ENCODE data around the gene ERC1.

DNA sequence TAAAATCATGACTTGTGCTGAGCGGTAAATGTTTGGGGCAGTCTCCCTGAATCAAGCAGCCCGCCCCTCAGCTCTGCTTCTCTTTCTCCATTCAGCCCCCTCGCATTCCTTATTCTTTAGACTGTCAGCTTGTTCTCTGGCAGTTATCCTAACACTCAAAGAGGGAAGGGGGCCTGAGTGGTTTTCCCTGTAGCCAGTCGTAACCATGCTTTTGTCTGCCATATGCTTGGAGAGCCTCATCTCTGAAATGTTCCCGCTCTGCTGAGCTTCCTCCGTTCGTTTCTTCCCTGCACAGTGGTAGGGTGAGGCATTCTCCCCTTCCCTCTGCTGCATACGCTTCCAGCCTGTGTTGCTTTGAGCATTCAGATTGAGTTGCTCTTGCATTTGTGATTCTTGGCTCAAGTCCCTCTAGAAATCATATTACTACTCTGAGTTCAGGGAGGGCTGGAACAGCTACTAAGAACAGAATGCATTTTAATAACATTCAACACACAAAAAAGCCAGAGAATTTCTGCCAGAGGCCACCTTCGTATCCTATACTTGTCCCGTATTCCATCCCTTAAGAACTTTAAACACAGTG is 483.6 kb downstream of the ERC1 start:
- TF ChIP-seq, protein P1, sequence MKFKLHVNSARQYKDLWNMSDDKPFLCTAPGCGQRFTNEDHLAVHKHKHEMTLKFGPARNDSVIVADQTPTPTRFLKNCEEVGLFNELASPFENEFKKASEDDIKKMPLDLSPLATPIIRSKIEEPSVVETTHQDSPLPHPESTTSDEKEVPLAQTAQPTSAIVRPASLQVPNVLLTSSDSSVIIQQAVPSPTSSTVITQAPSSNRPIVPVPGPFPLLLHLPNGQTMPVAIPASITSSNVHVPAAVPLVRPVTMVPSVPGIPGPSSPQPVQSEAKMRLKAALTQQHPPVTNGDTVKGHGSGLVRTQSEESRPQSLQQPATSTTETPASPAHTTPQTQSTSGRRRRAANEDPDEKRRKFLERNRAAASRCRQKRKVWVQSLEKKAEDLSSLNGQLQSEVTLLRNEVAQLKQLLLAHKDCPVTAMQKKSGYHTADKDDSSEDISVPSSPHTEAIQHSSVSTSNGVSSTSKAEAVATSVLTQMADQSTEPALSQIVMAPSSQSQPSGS (tag by site-specific recombination; IDR thresholded peaks at IDR 0.05; ENCODE audit: low read depth): no peak
- TF ChIP-seq TCF7L2 (IDR thresholded peaks at IDR 0.05; ENCODE audit: borderline replicate concordance, low read depth, low read length) (no peak), ZNF501 (tag by site-specific recombination; IDR thresholded peaks at IDR 0.05) (no peak), ZNF23 (tag by site-specific recombination; IDR thresholded peaks at IDR 0.05; ENCODE audit: borderline replicate concordance) (no peak), ZNF157 (tag by site-specific recombination; IDR thresholded peaks at IDR 0.05) (no peak), ZNF26 (tag by site-specific recombination; IDR thresholded peaks at IDR 0.05) (no peak), ZNF274 (IDR thresholded peaks at IDR 0.05; ENCODE audit: low read length) (no peak), ZNF274 (tag by site-specific recombination; IDR thresholded peaks at IDR 0.05; ENCODE audit: borderline replicate concordance) (no peak), ZBTB21 (tag by site-specific recombination; IDR thresholded peaks at IDR 0.05) (no peak), ZNF211 (tag by site-specific recombination; IDR thresholded peaks at IDR 0.05; ENCODE audit: low read depth) (no peak), YY1 (tag by site-specific recombination; IDR thresholded peaks at IDR 0.05) (no peak), ZNF10 (tag by site-specific recombination; IDR thresholded peaks at IDR 0.05) (no peak), GLIS1 (tag by site-specific recombination; IDR thresholded peaks at IDR 0.05) (no peak), ZNF571 (tag by site-specific recombination; IDR thresholded peaks at IDR 0.05) (no peak)
- TF ChIP-seq, protein P2, sequence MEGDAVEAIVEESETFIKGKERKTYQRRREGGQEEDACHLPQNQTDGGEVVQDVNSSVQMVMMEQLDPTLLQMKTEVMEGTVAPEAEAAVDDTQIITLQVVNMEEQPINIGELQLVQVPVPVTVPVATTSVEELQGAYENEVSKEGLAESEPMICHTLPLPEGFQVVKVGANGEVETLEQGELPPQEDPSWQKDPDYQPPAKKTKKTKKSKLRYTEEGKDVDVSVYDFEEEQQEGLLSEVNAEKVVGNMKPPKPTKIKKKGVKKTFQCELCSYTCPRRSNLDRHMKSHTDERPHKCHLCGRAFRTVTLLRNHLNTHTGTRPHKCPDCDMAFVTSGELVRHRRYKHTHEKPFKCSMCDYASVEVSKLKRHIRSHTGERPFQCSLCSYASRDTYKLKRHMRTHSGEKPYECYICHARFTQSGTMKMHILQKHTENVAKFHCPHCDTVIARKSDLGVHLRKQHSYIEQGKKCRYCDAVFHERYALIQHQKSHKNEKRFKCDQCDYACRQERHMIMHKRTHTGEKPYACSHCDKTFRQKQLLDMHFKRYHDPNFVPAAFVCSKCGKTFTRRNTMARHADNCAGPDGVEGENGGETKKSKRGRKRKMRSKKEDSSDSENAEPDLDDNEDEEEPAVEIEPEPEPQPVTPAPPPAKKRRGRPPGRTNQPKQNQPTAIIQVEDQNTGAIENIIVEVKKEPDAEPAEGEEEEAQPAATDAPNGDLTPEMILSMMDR (tag by site-specific recombination; IDR thresholded peaks at IDR 0.05): no peak; the same call in 1 of the 2 replicates
